OCI-M1 (cell line): ENCODE results near the gene EEF1AKMT2.
A peak's percentile ranks its signal among the peaks of the same experiment; 100 is the strongest.

ENCODE experiments used
- DNase-seq: peaks from one replicate; lab custom pipeline; 2025; lab: John Stamatoyannopoulos, UW

Gene EEF1AKMT2

DNA sequence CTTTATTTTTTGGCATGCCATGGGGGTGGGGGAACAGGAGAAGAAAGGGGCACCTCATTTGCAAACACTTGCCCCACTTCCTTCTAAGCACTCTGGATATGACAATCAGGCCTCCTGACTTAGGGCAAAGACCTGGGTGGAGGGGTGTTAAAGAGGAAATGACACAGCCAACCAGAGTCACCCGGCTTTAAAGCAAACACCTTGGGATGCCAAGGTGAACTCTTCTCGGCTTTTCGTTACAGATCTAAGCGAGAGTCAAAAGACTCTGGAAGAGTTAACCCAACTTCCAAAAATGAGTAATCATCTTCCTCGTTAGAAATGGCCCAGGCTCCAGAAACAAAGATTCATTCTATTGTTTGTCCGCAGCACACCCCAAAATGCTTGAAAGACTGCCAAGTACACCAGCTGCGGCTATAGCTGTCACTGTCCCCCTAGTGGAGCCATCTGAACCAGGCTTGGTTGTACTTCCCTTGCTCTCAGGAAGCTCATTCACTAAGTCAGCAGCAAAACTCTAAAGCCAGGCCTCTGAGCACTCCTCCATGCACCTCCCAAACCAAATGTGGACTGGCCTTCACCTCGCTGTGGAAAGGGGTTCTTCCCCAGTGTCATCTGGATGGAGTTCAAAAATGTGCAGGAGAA is 72.4 kb downstream of the EEF1AKMT2 start:
- peak; percentile 76 for DNase-seq

DNA sequence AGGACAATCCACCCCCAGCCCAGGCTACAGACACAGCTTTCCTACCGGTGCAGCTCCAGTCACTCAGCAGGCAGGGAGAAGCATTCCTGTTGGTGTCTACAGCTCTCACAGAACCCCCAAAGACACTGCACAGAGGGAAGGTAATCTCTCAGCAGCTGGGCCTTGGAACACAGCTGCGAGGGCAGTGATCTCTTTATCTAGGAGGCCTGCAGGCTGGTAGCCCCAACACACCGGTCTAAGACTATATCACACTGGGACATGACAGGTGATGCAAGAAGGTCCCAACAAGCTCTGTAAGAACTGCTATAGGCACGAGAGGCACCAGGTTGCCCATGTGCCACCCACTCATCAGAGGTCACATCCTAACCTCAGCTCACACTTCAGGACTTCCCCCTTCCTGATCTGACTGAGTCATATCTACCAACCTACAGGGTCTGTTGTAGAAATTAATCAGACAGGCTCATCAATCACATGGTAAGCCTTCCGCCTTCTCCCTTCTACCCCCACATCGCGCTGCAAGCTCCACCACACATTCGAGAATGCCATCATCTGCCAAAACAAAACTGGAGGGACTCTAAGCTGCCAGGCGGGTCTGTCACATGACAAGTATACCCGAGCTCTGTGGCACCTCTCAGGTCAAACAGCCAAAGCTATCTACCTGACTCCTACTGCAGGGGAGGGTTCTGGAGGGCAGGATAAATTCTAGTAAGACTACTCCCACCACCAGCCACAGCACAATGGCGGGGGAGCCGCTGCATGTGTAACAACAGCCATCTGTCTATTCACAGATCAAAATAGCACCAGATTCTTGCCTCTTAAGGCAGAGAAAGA is 73.6 kb downstream of the EEF1AKMT2 start:
- peak; percentile 98 for DNase-seq

DNA sequence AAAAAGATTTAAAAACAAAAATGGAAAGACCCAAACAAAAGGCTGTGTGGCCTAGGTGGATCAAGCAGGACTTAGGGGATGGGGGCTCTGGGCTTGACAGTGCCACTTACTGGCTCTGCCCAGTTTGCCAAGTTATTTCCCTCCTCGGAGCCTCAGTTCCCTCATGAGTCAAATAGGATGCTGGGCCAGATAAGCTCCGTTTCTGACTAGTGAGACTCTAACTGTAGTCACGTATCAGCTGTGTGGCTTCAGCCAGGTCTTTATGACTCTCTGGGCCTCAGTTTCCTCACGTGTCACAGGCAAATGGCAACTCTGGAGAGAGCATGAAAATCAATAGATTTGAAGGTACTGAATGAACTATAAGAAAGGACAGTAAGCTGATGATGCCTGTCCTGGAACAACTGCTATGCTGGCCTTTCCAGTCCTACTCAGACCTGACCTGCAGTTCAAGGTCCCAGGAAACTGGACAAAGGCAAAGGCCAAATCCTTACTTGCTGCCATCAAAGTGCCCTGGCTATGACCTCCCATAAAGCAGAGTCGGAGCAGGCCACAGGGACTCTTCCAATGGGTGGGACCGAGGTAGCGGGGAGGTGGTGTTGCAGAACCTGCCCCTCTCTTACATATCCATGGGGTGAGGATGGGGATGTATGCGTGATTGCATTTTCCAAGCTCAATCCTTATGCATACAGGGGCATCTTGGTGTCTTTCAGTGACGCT is 74.5 kb downstream of the EEF1AKMT2 start:
- no peak for DNase-seq

DNA sequence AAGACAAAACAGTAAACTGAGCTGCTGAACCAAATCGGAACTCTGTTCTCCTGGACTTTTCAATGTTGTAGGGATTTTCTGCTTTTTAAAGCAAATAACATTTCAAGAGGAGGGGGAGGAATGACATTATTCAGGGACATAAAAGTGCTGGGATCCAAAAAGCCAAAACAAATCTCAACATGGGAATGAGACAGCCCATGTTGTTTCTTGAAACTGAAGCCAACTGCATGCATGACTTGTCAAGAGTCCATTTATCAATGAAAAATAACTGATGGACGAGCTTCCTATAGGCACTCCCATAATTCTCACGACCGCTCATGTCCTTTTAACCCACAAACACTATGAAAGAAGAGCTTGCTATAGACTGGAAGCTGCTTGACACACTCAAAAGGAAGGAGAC is 75.3 kb downstream of the EEF1AKMT2 start:
- DNase-seq, result no peak

DNA sequence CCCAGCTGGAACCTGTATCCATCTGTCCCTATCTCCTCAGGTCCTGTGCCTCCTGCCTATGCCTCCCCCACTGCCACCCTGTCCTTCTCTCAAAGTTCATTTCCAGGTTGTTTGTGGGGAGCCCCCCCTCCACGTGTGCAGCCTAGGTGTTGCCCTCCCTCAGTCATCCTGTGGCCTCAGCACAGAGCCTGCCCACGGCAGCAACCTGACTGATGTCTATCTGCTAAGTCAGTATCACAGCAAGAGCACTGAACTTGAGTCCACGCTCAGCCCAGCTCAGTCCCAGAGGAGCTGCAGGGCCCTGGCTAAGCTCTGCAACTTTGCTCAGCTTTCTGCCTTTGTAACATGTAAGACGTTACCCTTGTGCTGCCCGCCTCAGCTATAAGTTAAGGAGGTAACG is 76.2 kb downstream of the EEF1AKMT2 start:
- no peak for DNase-seq

DNA sequence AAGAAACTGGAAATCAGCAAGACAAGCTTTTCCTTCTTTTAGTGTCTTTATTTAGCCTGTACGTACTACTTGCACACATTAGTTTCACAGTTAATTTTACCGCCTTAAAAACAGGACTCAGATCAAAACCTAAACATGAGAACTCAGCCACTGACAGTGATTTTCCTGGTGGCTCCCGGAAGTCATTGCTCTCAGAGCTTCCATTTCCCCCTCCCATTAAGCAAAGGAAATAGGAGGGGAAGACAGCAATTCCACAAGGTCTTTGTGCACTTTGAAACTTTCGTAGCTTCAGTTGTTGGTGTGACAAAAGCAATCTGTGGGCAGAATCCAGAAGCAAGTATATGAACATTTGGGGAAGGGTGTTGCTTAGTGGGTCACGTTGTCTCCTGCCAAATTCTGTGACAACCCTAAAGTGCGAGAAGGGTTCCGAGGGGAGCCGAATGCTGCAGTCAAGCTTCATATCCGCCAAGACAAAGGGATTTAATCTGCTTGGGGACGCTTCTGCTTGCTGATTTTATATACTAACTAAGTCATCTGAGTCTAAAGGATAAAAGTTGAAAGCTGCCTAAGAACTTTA is 77.9 kb downstream of the EEF1AKMT2 start:
- no peak for DNase-seq

DNA sequence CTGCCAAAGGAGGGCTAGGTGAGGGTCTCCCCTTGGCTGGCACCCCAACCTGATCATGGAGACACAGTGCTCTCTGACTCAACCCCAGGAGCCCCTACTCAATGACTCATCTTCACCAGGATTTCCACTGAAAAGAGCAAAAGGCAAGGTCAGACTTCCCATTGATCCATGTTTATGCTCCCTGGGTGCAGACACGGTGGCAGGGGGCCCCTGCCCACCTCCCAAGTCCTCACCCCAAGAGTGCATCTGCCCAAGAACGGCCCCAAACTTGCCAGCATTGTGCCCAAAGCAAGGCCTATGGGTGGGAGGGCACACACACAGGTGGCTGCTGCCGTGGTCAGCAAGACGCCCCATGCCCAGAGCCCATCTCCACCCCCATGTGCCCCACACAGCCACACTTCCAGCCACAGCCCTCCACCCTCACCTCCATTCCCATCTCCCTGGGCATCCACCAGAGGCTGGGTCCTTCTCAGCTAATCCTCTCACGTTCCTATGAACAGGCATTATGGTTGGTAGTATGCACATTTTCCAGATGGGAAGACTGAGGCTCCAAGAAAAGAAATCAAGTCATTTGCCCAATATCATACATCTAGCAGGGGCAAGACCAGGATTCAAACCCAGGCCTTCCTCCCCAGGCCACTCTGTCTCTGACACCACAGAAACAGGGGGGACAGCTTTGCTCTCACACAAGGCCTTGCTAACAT is 78.8 kb downstream of the EEF1AKMT2 start:
- no peak for DNase-seq

DNA sequence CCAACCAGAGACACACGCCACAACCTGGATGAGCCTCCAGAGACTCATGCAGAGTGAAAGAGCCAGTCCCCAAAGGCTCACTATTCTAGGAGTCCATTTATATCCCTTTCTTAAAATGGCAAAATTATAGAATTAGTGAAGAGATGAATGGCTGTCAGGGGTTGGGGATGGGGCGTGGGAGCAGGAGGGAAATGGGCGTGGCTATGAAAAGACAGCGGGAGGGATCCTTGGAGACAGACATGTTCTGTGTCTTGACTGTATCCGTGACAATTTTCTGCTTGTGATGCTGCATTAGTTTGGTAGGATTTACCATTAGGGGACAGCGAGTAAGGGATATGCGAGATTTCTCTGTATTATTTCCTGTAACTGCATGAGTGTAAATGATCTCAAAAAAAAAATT is 80.5 kb downstream of the EEF1AKMT2 start:
- DNase-seq, result no peak

DNA sequence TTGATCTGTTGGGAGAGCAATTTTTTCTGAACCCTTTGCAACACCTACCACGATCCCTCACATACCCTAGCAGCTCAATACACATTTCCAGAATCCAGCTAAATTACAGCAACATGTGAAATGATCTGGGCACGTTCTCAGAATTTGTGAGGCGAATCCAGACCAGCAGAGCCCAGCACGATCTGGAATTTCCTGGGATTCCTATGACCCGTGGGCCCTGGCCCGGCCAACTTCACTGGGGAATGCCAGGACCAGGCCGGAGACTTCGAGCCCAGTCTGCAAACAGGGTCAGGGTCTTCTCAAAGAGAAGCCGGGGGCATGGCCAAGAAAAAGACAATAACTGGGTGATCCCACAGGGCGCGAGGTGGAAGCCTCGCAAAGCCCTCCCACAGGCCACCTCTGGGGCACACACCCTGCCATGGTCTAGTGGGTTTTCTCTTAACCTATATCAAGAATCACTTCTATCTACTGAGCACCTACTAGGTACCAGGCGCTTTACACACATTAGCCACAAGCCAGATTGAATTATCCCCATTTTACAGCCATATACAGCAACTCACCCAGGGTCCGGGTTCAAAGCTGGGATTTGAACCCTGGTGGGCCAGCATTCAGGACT is 81.3 kb downstream of the EEF1AKMT2 start:
- DNase-seq, result no peak

DNA sequence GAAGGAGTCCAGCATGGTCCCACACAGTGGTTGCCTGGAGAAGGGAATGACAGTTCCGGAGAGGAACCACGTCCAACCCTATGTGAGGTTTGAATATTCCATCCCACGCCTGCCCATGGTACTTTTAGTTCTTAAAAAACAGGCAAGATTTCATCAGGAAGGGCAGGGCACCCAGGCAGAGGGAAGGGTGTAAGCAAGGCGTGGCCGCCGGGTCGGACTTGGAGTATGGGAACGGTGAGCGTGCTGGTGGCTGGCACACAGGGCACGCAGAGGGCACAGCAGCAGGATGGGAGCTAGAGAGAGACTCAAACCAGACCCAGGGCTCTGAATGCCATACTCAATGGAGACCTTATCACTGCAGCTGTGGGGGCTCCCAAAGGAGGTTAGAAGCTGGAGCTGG is 81.8 kb downstream of the EEF1AKMT2 start:
- DNase-seq, result no peak

DNA sequence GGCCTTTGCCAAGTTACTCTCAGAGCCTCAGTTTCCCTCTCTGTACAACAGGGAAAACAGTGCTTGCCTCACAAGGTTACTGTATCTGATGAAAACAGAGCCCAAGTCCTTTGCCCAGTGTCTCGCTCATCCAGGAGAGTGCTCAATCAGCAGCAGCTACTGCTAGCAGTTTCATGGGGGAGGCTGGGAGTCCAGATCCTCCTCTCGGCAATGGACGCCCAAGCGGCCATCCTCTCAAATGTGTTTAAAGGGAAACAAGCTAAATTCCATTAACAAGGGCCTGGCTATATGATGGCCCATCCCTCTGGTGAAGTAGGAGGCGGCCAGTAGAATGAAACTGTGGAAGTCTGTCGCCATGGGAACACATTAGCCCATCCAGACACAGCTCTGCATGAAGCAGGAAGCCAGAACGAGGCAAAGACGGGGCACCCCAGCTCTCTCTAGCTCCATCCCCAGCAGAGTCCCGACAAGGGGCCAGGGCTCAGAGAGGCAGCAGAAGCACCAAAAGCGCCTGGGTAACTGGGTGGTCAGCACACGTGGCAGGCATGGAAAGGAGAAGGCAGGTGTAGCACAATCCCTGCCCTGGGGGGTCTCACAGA is 82.7 kb downstream of the EEF1AKMT2 start:
- DNase-seq, result no peak

DNA sequence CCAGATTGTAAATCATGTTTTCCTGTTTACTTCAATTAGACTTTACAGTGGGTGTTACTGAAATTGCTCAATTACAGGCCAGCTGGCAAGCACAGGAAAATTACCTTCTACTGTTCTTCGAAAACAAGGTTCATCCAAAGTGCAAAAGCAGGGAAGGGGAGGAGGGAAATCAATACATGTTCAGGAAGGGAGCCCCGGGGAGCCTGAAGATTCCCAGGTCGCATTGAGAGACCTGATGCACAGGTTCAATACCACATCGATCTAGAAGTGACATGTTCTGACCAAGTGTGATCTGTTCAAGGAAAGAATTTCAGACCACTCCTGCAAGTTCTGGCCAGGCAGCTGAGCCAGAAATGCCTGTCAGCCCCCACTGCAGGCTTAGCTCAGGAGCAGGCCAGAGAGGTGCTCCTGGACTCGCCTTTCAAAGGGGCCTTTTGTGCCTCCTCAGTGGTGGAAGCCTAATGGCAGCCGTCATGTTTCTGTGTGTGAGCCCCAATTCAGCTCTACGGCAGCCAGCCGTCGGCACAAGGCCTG is 83.4 kb downstream of the EEF1AKMT2 start:
- DNase-seq, result no peak
